Ovary (tissue), 3 donors: Measurements from ENCODE around the gene DHX38.

Experiments
- CTCF ChIP-seq, 3 donors: fragments of 450-650 bp in 2 of 3; fragments of 200-600 bp in 1 of 3; IDR thresholded peaks; one replicate each; pipeline versions ENCODE4 v1.5.1 to v1.8.0; 2016 to 2022; ENCODE audit warnings: antibody characterized with exemption in 3 of 3, mild to moderate bottlenecking in 1 of 3
- POLR2A ChIP-seq: fragments of 450-650 bp; IDR thresholded peaks from one replicate; pipeline ENCODE4 v1.6.1; 2017; ENCODE audit warnings: antibody characterized with exemption, mild to moderate bottlenecking, moderate library complexity
- donor health status: DM: no; HTN: no; CAD: no.

- TF ChIP-seq CTCF (IDR thresholded peaks at IDR 0.05) (no peak), POLR2A (no peak)
Measured at GRCh38 chr16:72122916-72123315, 29.3 kb downstream of the DHX38 start.
